HG03045 (cell line): Measurements from ENCODE around the gene DYNC1H1.
"Not testable (repeated sequence)": the region's sequence is repeated elsewhere in the genome, so short reads cannot be mapped to it uniquely, and the experiment has no call there.

ENCODE experiments used
- ATAC-seq: cut with Tn5 transposase; IDR thresholded peaks from one replicate; pipeline ENCODE4 v1.9.1; 2021; ENCODE audit warnings: mild to moderate bottlenecking, moderate library complexity; ENCODE audit not compliant: unreplicated experiment

Gene DYNC1H1

GRCh38 chr14:101962503-101962874, 1.9 kb upstream of the DYNC1H1 start:
- ATAC-seq: no peak

DNA sequence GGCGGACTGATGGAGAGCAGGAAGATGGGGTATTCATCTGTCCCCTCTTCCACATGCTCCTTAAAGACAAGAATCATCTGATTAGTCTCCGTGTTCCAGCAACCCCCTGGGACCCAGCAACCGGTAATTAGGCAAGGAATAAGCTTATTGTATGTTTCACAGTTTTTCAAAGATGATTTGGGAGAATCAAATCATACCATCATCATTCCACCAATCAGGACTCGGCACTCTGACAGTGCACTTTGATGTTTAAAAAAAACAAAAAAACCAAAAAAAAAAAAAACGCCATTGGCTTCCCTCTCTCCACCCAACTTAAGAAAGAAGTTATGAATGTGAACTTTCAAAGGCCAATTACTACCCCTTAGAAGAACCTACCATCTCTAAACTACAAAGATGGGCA, 1.3 kb upstream of the DYNC1H1 start:
- ATAC-seq: no peak

- no peak for ATAC-seq
Measured at GRCh38 chr14:101963656-101964296, 597 bp upstream of the DYNC1H1 start.

DNA sequence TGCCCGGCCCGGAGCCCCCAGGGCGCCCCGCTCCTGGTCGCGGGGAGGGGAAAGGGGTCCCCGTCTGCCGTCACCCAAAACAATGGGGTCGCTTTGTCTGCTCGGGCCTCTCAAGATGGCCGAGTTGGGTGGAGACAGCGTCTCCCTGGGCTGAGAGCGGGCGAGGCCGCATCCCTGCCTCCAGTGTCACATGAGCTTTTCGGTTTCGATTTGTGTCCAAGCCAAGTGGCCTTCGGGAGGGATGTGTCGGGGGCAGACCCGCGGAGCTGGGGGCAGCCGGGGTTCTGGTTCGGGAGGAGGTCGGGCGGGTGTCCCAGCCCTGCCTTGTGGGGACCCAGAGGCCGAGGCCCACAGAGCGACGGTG, 790 bp downstream of the DYNC1H1 start:
- ATAC-seq: peak; percentile 36

DNA sequence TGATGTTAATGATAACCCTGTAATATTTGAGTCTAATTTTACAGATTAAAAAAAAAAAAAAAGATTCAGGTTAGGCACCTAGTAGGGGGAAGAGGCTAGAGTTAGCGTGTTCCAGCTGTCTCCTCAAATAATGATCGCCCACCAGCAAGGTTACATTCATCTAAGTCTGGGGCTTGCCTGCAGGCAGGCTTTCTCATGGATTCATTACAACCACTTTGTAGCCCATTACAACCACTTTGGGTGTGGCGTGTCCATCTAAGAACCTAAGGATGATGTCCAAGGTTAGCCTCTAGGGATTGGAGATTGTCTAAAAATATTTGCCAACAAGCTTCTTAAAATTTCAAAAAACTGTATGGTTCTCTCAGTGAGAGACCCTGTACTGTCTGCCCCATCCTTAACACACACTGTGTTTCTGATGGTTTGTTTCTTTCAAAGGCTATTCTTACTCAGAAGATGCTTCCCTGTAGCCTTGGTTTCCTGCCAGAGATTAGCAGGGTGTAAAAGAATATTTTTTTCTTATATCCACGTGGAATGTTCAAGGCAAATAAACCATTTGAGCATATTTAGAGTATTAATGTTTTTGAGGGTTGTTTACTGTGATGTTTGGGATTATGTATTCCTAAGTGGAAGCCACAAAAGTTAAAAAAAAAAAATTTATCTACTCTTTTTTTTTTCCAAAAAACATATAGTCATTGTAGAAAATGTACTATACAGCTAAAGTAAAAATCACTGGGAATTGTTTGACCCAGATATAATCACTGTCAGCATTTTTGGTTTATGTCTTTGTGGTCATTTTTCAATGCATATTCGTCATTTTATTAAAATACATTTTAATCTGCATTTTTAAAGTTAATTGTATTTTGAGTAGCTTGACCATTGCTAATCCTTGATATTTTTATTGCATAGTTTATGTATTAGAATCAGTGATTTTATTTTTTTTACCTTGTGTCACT, 1.7 kb downstream of the DYNC1H1 start:
- no peak for ATAC-seq

DNA sequence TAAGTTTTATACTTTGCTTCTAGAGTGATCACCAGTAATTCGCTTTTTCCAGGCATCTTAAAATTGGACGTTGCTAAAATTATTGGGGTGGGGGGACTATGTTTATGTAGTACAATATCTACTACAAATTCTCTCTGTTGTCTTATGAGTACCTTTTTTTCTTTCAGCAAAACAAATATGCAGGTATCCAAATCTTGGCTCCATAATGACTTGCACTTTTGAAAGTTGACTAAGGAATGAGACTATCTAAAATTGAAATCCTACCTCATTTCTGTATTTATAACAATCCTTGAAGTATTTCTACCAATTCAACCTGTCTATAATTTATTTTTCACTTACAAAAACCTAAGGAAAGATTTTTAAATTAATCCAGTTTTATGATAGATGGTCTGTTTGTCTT, 2.4 kb downstream of the DYNC1H1 start:
- no peak for ATAC-seq

DNA sequence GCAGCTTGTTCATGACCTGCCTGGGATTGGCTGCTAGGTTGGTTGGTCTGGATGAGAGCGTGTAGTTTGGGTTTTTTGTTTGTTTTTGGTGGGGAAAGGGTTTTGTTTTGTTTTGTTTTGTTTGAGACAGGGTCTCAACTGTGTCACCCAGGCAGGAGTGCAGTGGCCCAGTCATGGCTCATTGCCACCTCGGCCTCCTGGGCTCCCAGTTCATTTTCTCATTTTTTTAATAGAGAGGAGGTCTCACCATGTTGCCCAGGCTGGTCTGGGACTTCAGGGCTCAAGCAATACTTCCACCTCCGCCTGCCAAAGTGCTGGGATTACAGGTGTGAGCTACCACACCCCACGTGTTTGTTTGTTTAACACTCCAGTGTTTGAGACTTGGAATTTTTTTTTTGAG, 3.8 kb downstream of the DYNC1H1 start:
- ATAC-seq: no peak

GRCh38 chr14:101969481-101969880, 5.1 kb downstream of the DYNC1H1 start:
- no peak for ATAC-seq

DNA sequence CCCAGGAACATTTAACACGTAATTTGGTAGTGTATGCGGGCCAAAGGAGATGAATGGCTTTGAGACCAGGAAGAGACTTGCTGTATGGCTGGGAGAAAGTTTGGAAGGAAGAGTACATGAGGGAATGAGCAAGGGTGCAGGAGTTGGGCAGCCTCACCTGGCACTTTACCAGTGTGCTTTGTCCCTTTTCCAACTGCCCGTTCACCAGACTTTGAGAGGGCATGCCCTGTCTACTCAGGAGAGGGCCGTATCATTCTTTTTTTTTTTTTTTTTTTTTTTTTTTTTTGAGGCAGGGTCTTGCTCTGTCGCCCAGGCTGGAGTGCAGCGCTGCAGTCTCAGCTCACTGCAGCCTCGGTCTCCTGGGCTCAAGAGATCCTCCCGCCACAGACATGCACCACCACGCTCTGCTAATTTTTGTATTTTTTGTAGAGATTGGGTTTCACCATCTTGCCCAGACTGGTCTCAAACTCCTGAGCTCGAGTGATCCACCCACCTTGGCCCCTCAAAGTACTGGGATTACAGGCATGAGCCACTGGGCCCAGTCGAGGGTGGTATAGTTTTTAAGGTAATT, 6.5 kb downstream of the DYNC1H1 start:
- ATAC-seq: no peak

DNA sequence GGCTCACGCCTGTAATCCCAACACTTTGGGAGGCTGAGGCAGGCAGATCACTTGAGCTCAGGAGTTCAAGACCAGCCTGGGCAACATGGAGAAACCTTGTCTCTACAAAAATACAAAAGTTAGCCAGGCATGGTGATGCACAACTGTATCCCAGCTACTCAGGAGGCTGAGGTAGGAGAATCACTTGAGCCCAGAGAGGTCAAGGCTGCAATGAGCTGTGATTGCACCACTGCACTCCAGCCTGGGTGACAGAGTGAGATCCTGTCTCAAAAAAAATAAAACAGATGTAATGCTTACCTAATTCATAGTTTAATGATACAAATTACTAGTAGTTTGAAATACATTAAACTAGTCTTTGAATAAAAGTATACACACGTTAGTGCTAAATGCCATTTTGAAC, 7.1 kb downstream of the DYNC1H1 start:
- not testable (repeated sequence) for ATAC-seq

DNA sequence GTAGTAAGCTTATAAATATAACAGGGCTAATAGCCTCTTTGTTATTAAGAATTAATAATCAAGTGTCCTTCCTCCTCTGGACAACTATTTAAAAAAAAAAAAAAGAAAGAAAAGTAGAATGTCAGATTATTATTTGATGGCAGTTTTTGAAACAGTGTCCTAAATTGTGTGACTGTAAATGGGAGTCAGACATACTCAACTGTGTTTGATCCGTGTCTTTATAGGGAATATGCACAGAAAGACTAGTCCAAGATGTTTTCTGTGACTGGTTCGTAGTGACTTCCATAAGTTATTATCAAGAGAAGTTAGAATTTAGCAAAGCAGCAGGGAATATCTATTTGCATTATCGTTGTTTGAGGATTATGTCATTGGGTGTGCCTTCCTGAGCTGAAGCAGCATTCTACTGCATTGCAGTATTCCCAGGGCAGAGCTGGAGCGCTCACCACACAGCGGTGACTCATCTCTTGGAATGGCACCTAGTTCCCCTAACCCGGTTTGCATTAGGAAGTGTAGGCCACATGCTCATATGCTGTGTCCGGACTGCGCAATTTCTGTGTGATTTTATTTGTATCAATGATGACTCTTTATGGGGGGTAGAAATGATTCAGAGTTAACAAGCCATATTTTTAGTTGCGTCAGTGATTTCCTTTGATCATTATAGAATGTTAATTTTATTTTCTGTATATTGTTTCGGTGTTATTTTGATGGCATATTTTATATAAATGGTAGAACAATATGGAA, 7.9 kb downstream of the DYNC1H1 start:
- ATAC-seq: no peak

DNA sequence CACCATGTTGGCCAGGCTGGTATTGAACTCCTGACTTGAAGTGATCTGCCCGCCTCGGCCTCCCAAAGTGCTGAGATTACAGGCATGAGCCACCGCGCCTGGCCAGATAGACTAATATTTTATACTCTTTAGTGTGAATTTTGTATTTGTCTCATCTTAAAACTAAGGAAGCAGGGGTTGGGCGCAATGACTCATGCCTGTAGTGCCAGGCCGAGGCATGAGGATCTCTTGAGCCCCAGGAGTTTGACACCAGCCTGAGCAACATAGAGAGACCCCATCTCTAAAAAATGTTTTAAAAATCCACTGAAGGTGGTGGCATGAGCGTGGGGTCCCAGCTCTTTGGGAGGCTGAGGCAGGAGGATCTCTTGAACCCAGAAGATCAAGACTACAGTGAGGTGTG, 9.0 kb downstream of the DYNC1H1 start:
- ATAC-seq: no peak

DNA sequence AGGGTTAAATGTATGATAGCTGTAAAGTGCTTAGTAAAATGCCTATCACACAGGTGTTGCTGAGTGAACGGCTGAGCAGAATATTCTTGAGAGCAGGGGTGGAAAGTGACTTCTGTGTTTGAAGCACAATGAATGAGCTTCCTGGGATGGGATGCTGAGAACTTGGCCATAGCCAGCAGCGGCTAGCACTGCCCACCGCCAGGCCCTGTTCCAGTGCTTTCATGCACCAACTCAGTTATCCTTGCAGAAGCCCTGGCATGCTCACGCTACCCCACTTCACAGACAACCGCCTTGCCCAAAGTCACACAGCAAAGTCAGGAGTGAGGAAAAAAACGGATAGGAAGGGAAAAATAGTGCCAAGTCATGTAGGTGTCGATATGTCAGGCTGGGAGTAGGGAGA, 10.9 kb downstream of the DYNC1H1 start:
- ATAC-seq: no peak

DNA sequence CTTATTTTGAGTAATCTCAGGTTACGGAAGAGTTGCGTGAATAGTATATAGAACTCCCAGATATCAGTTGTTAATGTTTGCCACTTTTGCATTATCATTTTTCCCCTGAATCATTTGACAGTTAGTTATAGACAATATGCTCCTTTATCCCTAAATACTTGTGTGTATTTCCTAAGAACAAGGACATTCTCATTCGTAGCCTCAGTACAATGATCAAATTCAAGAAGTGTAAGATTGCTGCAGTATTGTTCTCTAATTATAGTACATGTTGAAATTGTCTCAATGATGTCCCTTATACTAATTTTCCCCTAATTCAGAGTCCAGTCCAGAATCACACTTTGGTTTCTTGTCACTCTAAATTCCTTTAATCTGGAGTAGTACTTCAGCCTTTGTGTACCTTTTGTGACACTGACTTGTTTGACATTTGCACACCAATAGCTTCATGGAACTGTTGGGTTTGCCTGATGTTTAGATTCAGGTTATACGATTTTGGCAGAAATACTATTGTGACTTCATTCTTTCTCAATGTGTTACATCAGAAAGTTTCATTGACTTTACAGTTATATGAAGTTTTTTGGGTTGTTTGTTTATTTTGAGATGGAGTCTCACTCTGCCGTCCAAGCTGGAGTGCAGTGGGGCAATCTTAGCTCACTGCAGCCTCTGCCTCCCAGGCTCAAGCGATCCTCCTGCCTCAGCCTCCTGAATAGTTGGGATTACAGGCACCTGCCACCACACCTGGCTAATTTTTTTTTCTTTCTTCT, 13.1 kb downstream of the DYNC1H1 start:
- no peak for ATAC-seq

DNA sequence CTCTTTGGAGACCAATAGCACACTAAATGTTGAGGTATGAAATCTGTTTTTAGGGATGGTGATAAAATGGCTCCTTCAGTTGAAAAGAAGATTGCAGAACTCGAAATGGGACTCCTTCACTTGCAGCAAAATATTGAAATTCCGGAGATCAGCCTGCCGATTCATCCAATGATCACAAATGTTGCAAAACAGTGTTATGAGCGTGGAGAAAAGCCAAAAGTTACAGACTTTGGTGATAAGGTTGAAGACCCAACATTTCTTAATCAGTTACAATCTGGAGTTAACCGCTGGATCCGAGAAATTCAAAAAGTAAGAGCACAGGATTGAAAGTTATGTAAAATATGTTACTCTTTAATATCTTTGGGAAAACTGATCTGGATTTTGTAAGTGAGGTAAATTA, 15.3 kb downstream of the DYNC1H1 start:
- no peak for ATAC-seq

- no peak for ATAC-seq
Measured at GRCh38 chr14:101980251-101980650, 15.9 kb downstream of the DYNC1H1 start.

DNA sequence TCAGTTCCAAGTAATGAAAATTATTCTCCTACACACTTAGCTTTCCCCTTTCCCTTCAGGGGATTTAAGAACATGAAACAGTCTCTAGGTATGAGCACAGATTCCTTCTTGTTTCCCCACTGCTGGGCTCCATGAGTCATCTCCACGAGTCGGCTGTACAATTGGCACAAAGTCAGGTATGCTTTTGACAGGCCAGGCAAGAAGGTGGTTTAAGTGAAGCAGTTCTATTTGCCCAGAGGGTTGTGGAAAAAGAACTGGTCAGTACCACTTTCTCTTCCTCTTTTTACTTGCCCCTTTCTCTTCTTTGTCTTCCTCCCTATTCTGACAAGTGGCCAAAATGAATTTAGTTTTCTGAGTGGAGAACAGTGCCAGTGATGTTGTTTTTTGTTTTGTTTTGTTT, 16.3 kb downstream of the DYNC1H1 start:
- peak; percentile 77 for ATAC-seq

- no peak for ATAC-seq
Measured at GRCh38 chr14:101982621-101983020, 18.2 kb downstream of the DYNC1H1 start.

DNA sequence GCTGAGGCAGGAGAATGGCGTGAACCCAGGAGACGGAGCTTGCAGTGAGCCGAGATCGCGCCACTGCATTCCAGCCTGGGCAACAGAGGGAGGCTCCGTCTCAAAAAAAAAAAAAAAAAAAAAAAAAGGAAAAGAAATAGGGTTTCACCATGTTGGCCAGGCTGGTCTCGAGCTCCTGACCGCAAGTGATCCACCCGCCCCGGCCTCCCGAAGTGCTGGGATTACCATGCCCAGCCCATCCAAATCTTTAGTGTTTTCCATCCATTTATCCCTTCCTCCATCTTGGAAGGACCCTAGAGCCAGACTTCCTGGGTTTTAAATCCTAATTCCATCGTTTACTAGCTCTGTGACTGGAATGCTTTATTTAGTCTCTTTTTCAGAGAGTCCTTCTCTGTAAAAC, 20.5 kb downstream of the DYNC1H1 start:
- ATAC-seq: not testable (repeated sequence)

DNA sequence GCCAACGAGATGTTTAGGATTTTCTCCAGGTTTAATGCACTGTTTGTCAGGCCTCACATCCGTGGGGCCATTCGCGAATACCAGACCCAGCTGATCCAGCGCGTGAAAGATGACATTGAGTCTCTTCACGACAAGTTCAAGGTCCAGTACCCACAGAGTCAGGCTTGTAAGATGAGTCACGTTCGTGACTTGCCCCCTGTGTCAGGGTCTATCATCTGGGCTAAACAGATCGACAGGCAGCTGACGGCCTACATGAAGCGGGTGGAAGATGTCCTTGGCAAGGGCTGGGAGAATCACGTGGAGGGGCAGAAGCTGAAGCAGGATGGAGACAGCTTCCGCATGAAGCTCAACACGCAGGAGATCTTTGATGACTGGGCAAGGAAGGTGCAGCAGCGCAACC, 21.6 kb downstream of the DYNC1H1 start:
- no peak for ATAC-seq

DNA sequence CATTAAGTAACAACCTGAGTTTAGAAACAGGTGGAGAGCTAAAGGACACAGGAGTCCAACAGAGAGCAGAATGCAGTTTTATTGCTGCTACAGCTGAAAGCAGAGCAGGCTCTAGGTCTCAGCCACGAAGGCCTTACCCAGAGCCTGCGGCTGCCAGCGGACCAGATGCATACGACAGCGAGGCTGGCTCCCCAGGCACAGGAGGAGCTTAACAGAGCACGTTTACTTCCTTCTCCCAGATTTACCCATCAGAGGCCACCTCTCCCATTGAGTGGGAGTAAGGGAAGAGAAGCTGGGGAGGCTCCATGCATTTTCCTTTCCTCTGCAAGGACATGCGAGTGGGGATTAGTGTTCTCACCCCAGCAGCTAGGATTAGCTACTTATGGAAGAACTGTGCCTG, 22.6 kb downstream of the DYNC1H1 start:
- no peak for ATAC-seq
